Heart right ventricle (tissue), 16 donors: ENCODE data around the gene TIMM22. TPM values are rescaled to one million over a fixed set of nuclear protein-coding genes. Genes with fewer than 3 reads are reported as not detected.
A peak's percentile ranks its signal among the peaks of the same experiment; 100 is the strongest.

ENCODE experiments used
- ATAC-seq, 8 donors: fragments of 200-7000 bp; cut with Tn5 transposase; one replicate each; pipeline ENCODE4 v1.9.1; 2020; ENCODE audit warnings: mild to moderate bottlenecking in 8 of 8, moderate library complexity in 8 of 8, moderate number of reproducible peaks in 1 of 8
- DNase-seq, 2 donors: peaks; one replicate each; pipeline ENCODE4 v3.0.0-alpha.2; 2020
- H3K27ac ChIP-seq, 10 donors: fragments of 200-600 bp; sonication (generic) in 2 of 10; one replicate each; pipeline versions ENCODE4 v1.5.0 to v1.8.0; 2020 to 2022; ENCODE audit warnings: mild to moderate bottlenecking in 3 of 10
- H3K27me3 ChIP-seq, 7 donors: fragments of 200-600 bp; one replicate each; pipeline ENCODE4 v1.8.0; 2021 to 2022; ENCODE audit warnings: mild to moderate bottlenecking in 2 of 7
- H3K36me3 ChIP-seq, 9 donors: fragments of 200-600 bp; sonication (generic) in 1 of 9; one replicate each; pipeline versions ENCODE4 v1.5.0 to v1.8.0; 2020 to 2022; ENCODE audit warnings: mild to moderate bottlenecking in 2 of 9
- H3K4me1 ChIP-seq, 9 donors: fragments of 200-600 bp; sonication (generic) in 1 of 9; one replicate each; pipeline versions ENCODE4 v1.5.0 to v1.8.0; 2020 to 2022; ENCODE audit warnings: mild to moderate bottlenecking in 4 of 9
- H3K4me3 ChIP-seq, 10 donors: fragments of 200-600 bp; sonication (generic) in 2 of 10; one replicate each; pipeline versions ENCODE4 v1.5.0 to v1.8.0; 2020 to 2022; ENCODE audit warnings: mild to moderate bottlenecking in 7 of 10, moderate library complexity in 2 of 10
- H3K9me3 ChIP-seq, 11 donors: fragments of 200-600 bp in 10 of 11; sonication (generic) in 2 of 11; one replicate each; pipeline versions ENCODE4 v1.5.0 to v1.8.0; 2013 to 2022; ENCODE audit warnings: mild to moderate bottlenecking in 2 of 11, control low read depth in 1 of 11, moderate library complexity in 1 of 11
- WGBS, 2 donors: extraction: QIAGEN DNeasy Blood & Tissue Kit; methylation state at CpG; one replicate each; pipeline ENCODE4 v1.1.7; 2013; ENCODE audit warnings: inconsistent platforms in 1 of 2; 5-methylcytosine and 5-hydroxymethylcytosine counted together
- intact Hi-C, 10 donors: fragments of 100-400 bp; cut with DNase I; formaldehyde crosslinking; loops; one replicate each; pipeline versions ENCODE4 v1.11.1 to v1.14.2; 2022
- long read RNA-seq, 3 donors: library from polyadenylated mRNA; unstranded; transcript quantifications; one replicate each; pipeline ENCODE4 v2.0.0, GENCODE V29; 2020 to 2021
- polyA plus RNA-seq, 2 donors: library from polyadenylated mRNA; stranded (reverse); fragments of 200-250 nt; gene quantifications; one replicate each; pipeline ENCODE4 v1.2.3, GENCODE V29; 2013
- total RNA-seq, 10 donors: library from RNA; stranded (reverse); fragmentation: NEBNext Ultra II Directional in 3 of 10; extraction: Animal tissue kit (Norgen Biotek cat#: 25700) in 3 of 10; gene quantifications; one replicate each; pipeline versions ENCODE4 v1.2.1 to v1.2.4, GENCODE V29; 2021 to 2023
- TF ChIP-seq, protein P1 (sequence below), 9 donors: fragments of 200-600 bp; sonication (generic) in 2 of 9; IDR thresholded peaks; one replicate each; pipeline versions ENCODE4 v1.5.0 to v1.8.0; 2021 to 2022; ENCODE audit warnings: antibody characterized with exemption in 9 of 9, mild to moderate bottlenecking in 5 of 9, moderate library complexity in 1 of 9
- donor health status: Arrhythmogenic right ventricular cardiomyopathy.
- donor health status: ischemic (EF 13 %, LVEDD 7.1; RV severe dilation, severe dysfunction).
- donor health status: healthy with polysubstance abuse.
- donor health status: DM: no; HTN: yes; CAD: no.
- donor health status: DM: no; HTN: no; CAD: no.
- donor health status: ischemic (EF 25% LVEDD 6.9; RV normal size, moderate dysfunction).
- donor health status: ischemic (EF 25% LVEDD 5.7; RV mildly dilated, moderate dysfunction).
- donor health status: healthy.
- donor health status: DM: yes; HTN: yes; CAD: no.
- donor health status: Ischemic cardiomyopathy.
- donor health status: ischemic (EF 35%, LVEDD 5.7; RV mildly dilated, moderate dysfunction).
- donor health status: nonischemic (EF 11% LVEDD 7.7; RV severe dilation, severe dysfunction).
- donor health status: DM: yes; HTN: yes; CAD: no.
- donor health status: PGD.
- donor health status: ischemic (EF 29% LVEDD 5.4; RV normal size, mild dysfunction).
- donor health status: nonischemic (EF 23%, LVEDD 6.1; RV moderate dilation, normal function).

Gene TIMM22
- total RNA-seq (10 to 100 TPM; 15.0 to 19.8 (median 18.5) TPM), polyA plus RNA-seq (10 to 100 TPM; 12.5 to 14.8 TPM)
- long read RNA-seq, donor 1, transcript TIMM22-201 (4 exons, 3,194 nt) = major isoform, 55 of 65 reads
- long read RNA-seq, donor 1, partial matches to known transcripts = 7 of 65 reads
- long read RNA-seq, donor 1, other reads (novel, unspliced or antisense) = 3 of 65 reads
- long read RNA-seq, donor 2, transcript TIMM22-201 (4 exons, 3,194 nt) = major isoform, 57 of 70 reads
- long read RNA-seq, donor 2, partial matches to known transcripts = 4 of 70 reads
- long read RNA-seq, donor 2, other reads (novel, unspliced or antisense) = 9 of 70 reads
- long read RNA-seq, donor 3, transcript TIMM22-201 (4 exons, 3,194 nt) = major isoform, 176 of 185 reads
- long read RNA-seq, donor 3, partial matches to known transcripts = 5 of 185 reads
- long read RNA-seq, donor 3, other reads (novel, unspliced or antisense) = 4 of 185 reads

DNA sequence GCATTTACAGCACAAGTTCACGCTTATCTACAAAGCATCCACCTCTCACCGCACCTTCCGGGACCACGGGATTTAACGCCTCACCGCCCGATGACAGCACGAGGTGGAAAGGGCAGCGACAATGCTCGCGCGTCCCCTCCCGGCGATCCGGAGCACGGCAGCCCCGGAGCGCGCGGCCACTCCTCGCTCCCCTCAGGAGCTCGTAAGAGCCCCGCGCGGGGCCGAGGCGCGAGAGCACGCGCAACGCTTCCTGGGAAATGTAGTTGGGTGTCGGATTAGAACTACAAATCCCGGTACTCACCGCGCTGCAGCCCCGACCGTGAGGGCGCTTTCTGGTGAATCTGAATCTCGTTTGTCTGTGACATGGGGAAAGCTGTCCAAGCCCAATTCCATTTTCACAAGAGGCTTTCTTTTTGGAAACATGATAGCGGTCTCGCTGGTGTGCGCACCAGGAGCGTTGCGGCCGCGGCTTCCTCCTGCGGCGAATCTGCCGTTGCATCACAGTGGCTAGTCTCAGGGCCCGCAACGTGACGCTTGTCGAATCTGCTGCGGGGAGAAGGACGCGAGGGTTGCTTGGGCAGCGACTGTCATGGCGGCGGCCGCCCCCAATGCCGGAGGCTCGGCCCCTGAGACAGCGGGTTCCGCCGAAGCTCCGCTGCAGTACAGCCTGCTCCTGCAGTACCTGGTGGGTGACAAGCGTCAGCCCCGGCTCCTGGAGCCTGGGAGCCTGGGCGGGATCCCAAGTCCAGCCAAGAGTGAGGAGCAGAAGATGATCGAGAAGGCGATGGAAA is at the start of gene TIMM22:
TIMM22 (plus strand) TSS at position 576 of the 791 bp plus-strand sequence; CDS start at position 590, 14 bp downstream.
- H3K4me3 ChIP-seq = peak within 1 kb of the TSS; percentile 74 to 100 (median 92)
- intact Hi-C loops = loop anchor here in 1 of 10 donors (2.0 to 5.0 kb wide), 3 partner anchors 48 to 584 kb away; a partner anchor contains a TSS
- peaks cover 19 to 50% (median 43%) of the 10 kb centered on the region in 9 donors for H3K4me1 ChIP-seq
- DNase-seq = peak; percentile 91 to 95
- TF ChIP-seq, protein P1, sequence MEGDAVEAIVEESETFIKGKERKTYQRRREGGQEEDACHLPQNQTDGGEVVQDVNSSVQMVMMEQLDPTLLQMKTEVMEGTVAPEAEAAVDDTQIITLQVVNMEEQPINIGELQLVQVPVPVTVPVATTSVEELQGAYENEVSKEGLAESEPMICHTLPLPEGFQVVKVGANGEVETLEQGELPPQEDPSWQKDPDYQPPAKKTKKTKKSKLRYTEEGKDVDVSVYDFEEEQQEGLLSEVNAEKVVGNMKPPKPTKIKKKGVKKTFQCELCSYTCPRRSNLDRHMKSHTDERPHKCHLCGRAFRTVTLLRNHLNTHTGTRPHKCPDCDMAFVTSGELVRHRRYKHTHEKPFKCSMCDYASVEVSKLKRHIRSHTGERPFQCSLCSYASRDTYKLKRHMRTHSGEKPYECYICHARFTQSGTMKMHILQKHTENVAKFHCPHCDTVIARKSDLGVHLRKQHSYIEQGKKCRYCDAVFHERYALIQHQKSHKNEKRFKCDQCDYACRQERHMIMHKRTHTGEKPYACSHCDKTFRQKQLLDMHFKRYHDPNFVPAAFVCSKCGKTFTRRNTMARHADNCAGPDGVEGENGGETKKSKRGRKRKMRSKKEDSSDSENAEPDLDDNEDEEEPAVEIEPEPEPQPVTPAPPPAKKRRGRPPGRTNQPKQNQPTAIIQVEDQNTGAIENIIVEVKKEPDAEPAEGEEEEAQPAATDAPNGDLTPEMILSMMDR (IDR thresholded peaks at IDR 0.05) = peak; percentile 85 to 98 (median 94)
- peaks cover 0 to 35% (median 16%) of the 10 kb centered on the region in 9 donors for H3K36me3 ChIP-seq
- peak within 1 kb of the TSS; percentile 83 to 95 (median 93) for H3K27ac ChIP-seq
- peaks cover 0 to 16% (median 0%) of the 10 kb centered on the region in 11 donors for H3K9me3 ChIP-seq
- peak; percentile 93 to 97 (median 96) for ATAC-seq
- no peaks in the 10 kb centered on the region for H3K27me3 ChIP-seq
- WGBS, 2 donors = 0% methylated on average over 71 of the region's 71 CpGs

DNA sequence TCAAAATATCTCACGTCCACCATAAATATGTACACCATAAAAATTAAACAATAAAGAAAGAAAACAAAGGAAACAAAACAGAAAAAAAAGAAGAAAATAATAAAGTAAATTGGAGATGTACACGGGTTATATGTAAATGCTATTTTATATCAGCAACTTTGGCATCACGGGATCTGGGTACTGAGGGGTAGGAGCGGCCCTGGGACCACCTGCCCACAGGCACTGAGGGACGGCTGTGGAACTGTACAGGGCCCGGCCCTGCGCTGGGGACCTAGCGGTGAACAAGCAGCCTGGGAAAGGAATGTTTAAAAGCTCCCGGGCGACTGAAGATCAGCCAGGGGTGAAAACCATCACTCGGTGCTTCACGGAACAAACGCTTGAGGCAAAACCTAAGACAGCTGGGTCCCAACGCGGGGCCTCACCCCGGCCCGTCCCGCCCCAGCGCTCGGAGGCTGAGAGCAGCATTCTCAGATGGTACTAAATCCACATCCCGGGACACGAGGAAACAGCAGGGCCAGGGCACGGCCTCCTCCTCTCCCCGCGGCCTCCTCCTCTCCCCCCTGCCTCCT is 48.6 kb upstream of the TIMM22 start:
- TF ChIP-seq, protein P1 (IDR thresholded peaks at IDR 0.05) = no peak
- intact Hi-C loops = no loop called here
- Histone ChIP-seq H3K4me3 (no peak overlapping the region), H3K36me3 (peaks cover 0 to 4% (median 0%) of the 10 kb centered on the region in 9 donors), H3K4me1 (peaks cover 0 to 17% (median 0%) of the 10 kb centered on the region in 9 donors), H3K27me3 (peaks cover 0 to 3% (median 0%) of the 10 kb centered on the region in 7 donors), H3K27ac (no peak overlapping the region), H3K9me3 (no peaks in the 10 kb centered on the region)
- no peak for ATAC-seq
- DNase-seq = no peak
- 80 to 92% methylated on average over 22 to 25 of the region's 25 CpGs for WGBS, 2 donors

DNA sequence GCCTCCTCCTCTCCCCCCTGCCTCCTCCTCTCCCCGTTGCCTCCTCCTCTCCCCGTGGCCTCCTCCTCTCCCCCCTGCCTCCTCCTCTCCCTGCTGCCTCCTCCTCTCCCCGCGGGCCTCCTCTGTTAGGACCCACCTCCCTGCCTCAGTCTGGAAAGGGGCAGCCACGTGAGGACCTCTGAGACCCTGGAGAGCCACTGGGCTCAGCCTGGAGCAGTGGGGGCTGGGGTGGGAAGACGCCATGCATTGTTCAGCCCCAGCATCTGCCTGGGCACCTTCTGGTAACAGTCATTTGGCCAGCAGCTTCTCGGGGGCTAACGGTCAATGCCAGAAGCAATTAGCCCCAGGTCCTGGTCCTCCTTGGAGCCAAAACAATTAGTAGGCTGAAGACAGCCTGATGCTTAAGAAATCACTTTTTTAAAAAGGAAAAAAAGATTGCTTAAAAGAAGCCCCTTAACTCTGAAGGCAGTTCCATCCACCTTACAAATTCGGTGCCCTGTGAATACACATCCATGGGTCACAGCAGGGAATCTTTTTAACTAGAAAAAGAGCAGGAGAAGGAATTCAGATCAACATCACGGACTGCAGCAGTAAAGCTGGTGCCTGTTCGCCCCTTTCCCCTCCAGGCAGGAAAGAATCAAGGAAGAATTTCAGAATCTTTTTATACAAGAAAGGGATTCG is 47.2 kb upstream of the TIMM22 start:
- Histone ChIP-seq H3K27me3 (peaks cover 0 to 3% (median 0%) of the 10 kb centered on the region in 7 donors), H3K36me3 (peaks cover 0 to 4% (median 0%) of the 10 kb centered on the region in 9 donors), H3K27ac (no peak overlapping the region), H3K4me3 (no peak overlapping the region), H3K4me1 (peaks cover 0 to 25% (median 7%) of the 10 kb centered on the region in 9 donors), H3K9me3 (no peaks in the 10 kb centered on the region)
- TF ChIP-seq, protein P1 (IDR thresholded peaks at IDR 0.05) = no peak
- ATAC-seq (no peak), DNase-seq (no peak)
- WGBS, 2 donors = 78 to 79% methylated on average over 10 of the region's 12 CpGs
- intact Hi-C loops = loop anchor here in 1 of 10 donors (10.0 kb wide), 1 partner anchor 125 kb away; no protein-coding TSS in a partner anchor
